ENCODE data around the gene SPHK1.

SPHK1 gene

GRCh38 chr17:76365256-76365903, 19.0 kb upstream of the SPHK1 start:
- no peak for DNase-seq

GRCh38 chr17:76366247-76366646, 18.2 kb upstream of the SPHK1 start:
- DNase-seq, result no peak

GRCh38 chr17:76367642-76368041, 16.8 kb upstream of the SPHK1 start:
- no peak for DNase-seq

GRCh38 chr17:76368545-76368944, 15.9 kb upstream of the SPHK1 start:
- DNase-seq, result no peak

- no peak for DNase-seq
These were observed 15.0 kb upstream of the SPHK1 start for GRCh38 chr17:76369379-76369778.

GRCh38 chr17:76369804-76370203, 14.6 kb upstream of the SPHK1 start:
- no peak for DNase-seq

GRCh38 chr17:76370261-76370993, 14.0 kb upstream of the SPHK1 start:
- no peak for DNase-seq

- DNase-seq, result no peak
These were observed 12.5 kb upstream of the SPHK1 start for GRCh38 chr17:76371656-76372628.

GRCh38 chr17:76376318-76377133, 7.9 kb upstream of the SPHK1 start:
- DNase-seq, result no peak

GRCh38 chr17:76378548-76379274, 5.7 kb upstream of the SPHK1 start:
- no peak for DNase-seq

- no peak for DNase-seq
These were observed 5.2 kb upstream of the SPHK1 start for GRCh38 chr17:76379275-76379641.

GRCh38 chr17:76379646-76380376, 4.6 kb upstream of the SPHK1 start:
- no peak for DNase-seq

- no peak for DNase-seq
These were observed 2.6 kb upstream of the SPHK1 start for GRCh38 chr17:76381633-76382350.

- no peak for DNase-seq
These were observed 2.0 kb upstream of the SPHK1 start for GRCh38 chr17:76382351-76382802.

- no peak for DNase-seq
These were observed 1.4 kb upstream of the SPHK1 start for GRCh38 chr17:76382803-76383545.

GRCh38 chr17:76383546-76384221, 725 bp upstream of the SPHK1 start:
- no peak for DNase-seq

GRCh38 chr17:76384987-76385891, 830 bp downstream of the SPHK1 start:
- no peak for DNase-seq
